ENCODE measurements around the gene MB21D2. TPM values are rescaled to one million over a fixed set of nuclear protein-coding genes. Genes with fewer than 3 reads are reported as not detected.

MB21D2 gene
- total and polyA plus RNA-seq, 7 donors = 1.2 to 7.8 (median 5.8) TPM

DNA sequence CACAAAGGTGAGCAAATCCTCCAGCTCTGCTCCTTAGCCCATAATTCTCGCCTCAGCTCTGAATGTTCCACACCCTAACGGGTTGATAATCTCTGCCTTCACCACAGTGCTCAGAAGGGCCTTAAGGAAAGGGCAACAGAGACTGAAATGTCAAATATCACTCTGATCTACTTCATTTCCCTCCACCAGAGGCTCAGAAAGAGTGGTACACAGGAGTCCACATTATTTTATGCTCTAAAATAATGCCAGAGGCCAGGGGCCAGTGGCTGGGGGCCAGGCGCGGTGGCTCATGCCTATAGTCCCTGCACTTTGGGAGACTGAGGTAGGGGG, 72.2 kb downstream of the MB21D2 start:
- Histone ChIP-seq H3K4me3 (no peak overlapping the region), H3K27me3 (no peaks in the 10 kb centered on the region), H3K36me3 (no peaks in the 10 kb centered on the region), H3K9me3 (no peaks in the 10 kb centered on the region), H3K27ac (no peak overlapping the region), H3K4me1 (peaks cover 0 to 29% (median 16%) of the 10 kb centered on the region in 4 donors)
- no peak for DNase-seq
- WGBS, 2 donors = 91 to 94% methylated on average over 4 of the region's 4 CpGs
- TF ChIP-seq EP300 (IDR thresholded peaks at IDR 0.05) (no peak), POLR2AphosphoS5 (IDR thresholded peaks at IDR 0.05) (no peak), POLR2A (IDR thresholded peaks at IDR 0.05) (no peak)
- TF ChIP-seq, protein P1, sequence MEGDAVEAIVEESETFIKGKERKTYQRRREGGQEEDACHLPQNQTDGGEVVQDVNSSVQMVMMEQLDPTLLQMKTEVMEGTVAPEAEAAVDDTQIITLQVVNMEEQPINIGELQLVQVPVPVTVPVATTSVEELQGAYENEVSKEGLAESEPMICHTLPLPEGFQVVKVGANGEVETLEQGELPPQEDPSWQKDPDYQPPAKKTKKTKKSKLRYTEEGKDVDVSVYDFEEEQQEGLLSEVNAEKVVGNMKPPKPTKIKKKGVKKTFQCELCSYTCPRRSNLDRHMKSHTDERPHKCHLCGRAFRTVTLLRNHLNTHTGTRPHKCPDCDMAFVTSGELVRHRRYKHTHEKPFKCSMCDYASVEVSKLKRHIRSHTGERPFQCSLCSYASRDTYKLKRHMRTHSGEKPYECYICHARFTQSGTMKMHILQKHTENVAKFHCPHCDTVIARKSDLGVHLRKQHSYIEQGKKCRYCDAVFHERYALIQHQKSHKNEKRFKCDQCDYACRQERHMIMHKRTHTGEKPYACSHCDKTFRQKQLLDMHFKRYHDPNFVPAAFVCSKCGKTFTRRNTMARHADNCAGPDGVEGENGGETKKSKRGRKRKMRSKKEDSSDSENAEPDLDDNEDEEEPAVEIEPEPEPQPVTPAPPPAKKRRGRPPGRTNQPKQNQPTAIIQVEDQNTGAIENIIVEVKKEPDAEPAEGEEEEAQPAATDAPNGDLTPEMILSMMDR (IDR thresholded peaks at IDR 0.05) = no peak
- intact Hi-C loops (cut with DNase I) = no loop called here

DNA sequence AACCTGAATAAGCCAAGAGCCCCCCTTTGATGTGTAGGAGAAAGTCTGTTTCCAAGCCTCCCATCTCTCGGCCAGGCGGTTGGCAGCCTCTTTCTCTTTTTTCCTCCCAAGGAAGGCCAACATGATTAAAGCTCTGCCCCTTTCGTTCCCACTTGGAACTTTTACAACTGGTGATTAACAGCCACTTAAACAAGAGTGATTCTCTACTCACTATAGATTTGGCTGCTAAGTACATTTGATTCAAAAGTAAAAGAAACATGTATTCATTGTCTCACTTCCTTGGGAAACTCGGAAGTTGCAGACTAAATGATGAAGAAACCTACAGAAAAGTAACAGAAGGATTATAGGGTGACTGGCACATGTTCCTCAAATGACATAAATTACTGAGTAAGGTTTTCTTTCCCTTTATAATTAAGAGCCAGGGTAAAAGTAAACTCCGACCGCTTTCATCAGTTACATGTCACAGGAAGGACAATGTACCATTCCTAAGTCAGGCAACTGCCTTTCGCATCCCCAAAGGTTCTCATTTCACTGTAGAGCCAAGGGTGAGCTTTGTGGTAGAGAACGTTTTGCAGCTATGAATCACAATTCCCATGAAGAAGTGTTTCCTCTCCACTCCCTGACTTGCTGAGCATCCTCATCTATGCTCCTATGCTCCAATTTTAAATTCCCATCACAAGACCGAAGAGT, 72.7 kb downstream of the MB21D2 start:
- Histone ChIP-seq H3K27me3 (no peaks in the 10 kb centered on the region), H3K4me1 (peaks cover 0 to 29% (median 16%) of the 10 kb centered on the region in 4 donors), H3K36me3 (no peaks in the 10 kb centered on the region), H3K27ac (no peak overlapping the region), H3K4me3 (no peak overlapping the region), H3K9me3 (no peaks in the 10 kb centered on the region)
- intact Hi-C loops (cut with DNase I) = no loop called here
- no peak for TF ChIP-seq POLR2AphosphoS5 (IDR thresholded peaks at IDR 0.05)
- no peak for TF ChIP-seq EP300 (IDR thresholded peaks at IDR 0.05)
- no peak for TF ChIP-seq POLR2A (IDR thresholded peaks at IDR 0.05)
- TF ChIP-seq, protein P1 (IDR thresholded peaks at IDR 0.05) = no peak
- DNase-seq = no peak
- WGBS, 2 donors = 85 to 88% methylated on average over 9 of the region's 9 CpGs

DNA sequence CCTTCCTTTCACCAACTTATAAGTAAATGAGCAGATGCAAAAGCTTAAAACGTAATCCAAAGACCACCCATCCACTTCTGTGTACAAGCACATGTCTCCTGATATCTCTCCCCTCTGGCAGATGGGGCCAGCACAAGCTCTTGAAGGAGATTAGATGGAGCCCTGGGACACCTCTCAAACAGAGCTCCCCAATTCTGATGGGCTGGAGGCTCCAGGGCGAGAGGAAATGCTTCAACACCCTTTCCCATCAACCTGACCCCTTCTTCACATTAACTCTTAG, 73.2 kb downstream of the MB21D2 start:
- Histone ChIP-seq H3K27me3 (no peaks in the 10 kb centered on the region), H3K27ac (no peak overlapping the region), H3K9me3 (no peaks in the 10 kb centered on the region), H3K4me1 (peaks cover 0 to 29% (median 16%) of the 10 kb centered on the region in 4 donors), H3K36me3 (no peaks in the 10 kb centered on the region), H3K4me3 (no peak overlapping the region)
- no peak for DNase-seq
- 88 to 89% methylated on average over 2 of the region's 2 CpGs for WGBS, 2 donors
- intact Hi-C loops (cut with DNase I) = no loop called here
- TF ChIP-seq POLR2AphosphoS5 (IDR thresholded peaks at IDR 0.05) (no peak), POLR2A (IDR thresholded peaks at IDR 0.05) (no peak), EP300 (IDR thresholded peaks at IDR 0.05) (no peak)
- TF ChIP-seq, protein P1 (IDR thresholded peaks at IDR 0.05) = no peak

DNA sequence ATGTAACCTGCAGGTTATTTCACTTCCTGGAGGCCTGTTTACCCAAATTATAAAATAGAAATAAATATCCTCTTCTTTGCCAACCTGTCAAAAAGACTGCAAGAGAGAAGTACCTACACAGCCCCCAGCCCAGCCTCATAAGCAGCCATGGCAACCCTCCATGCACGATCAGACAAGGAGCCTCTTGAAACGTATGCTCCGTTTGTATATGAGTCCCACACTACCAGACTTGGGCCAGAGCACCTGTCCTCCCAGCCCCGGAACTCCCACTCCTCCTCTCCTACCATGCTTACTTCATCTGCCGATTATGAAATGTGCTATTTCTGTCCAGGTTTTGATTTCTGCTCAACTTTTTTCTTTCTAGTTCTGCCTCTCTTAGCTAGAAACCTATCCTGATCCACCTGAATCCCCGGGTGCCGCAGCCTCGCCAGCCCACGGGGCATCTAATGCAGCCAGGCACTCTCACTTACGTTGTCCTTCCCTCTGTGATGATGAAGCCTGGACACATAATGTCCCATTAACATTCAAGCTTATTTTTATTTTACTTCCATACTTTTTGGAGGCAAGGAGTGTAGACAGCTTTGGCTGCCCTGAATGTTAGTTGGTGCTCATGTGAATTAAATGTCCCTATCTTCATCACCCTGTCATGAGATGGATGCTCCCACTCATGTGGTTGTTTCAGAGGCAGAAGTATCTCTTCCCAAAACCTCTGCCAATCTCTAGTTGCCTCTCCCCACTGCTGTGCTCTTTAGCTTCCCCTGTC, 73.8 kb downstream of the MB21D2 start:
- WGBS, 2 donors = 92% methylated on average over 10 of the region's 10 CpGs
- DNase-seq = no peak
- H3K4me1 ChIP-seq = peaks cover 0 to 25% (median 15%) of the 10 kb centered on the region in 4 donors
- H3K27ac ChIP-seq = no peak overlapping the region
- no peaks in the 10 kb centered on the region for H3K36me3 ChIP-seq
- no peak for TF ChIP-seq EP300 (IDR thresholded peaks at IDR 0.05)
- TF ChIP-seq POLR2A (IDR thresholded peaks at IDR 0.05) = no peak
- TF ChIP-seq POLR2AphosphoS5 (IDR thresholded peaks at IDR 0.05) = no peak
- TF ChIP-seq, protein P1 (IDR thresholded peaks at IDR 0.05) = no peak
- intact Hi-C loops (cut with DNase I) = no loop called here
- H3K4me3 ChIP-seq = no peak overlapping the region
- H3K27me3 ChIP-seq = no peaks in the 10 kb centered on the region
- H3K9me3 ChIP-seq = no peaks in the 10 kb centered on the region
